Limb (tissue), 2 donors: Measurements from ENCODE around the gene DPEP2.
A peak's percentile ranks its signal among the peaks of the same experiment; 100 is the strongest.

Source experiments
- DNase-seq, 2 donors: peaks; one replicate each; pipeline ENCODE4 v3.0.0-alpha.2; 2016; ENCODE audit errors: extremely low spot score in 2 of 2

The DPEP2 gene

GRCh38 chr16:67954421-67955196 lies 44.7 kb downstream of the DPEP2 start:
- no peak for DNase-seq

GRCh38 chr16:67953641-67954375 lies 45.5 kb downstream of the DPEP2 start:
- DNase-seq = no peak

GRCh38 chr16:67951485-67951884 lies 47.8 kb downstream of the DPEP2 start:
- peak in 1 of 2 donors; percentile 65 for DNase-seq

- DNase-seq = peak in 1 of 2 donors; percentile 23
These were observed 48.9 kb downstream of the DPEP2 start for GRCh38 chr16:67950335-67950843.

GRCh38 chr16:67949645-67950044 lies 49.6 kb downstream of the DPEP2 start:
- DNase-seq = peak in 1 of 2 donors; percentile 22

- no peak for DNase-seq
These were observed 51.3 kb downstream of the DPEP2 start for GRCh38 chr16:67948015-67948414.

- DNase-seq = no peak
These were observed 52.2 kb downstream of the DPEP2 start for GRCh38 chr16:67946966-67947558.

GRCh38 chr16:67946128-67946569 lies 53.1 kb downstream of the DPEP2 start:
- no peak for DNase-seq

GRCh38 chr16:67945392-67945933 lies 53.8 kb downstream of the DPEP2 start:
- DNase-seq = no peak

GRCh38 chr16:67944690-67945391 lies 54.4 kb downstream of the DPEP2 start:
- no peak for DNase-seq

- DNase-seq = no peak
These were observed 55.4 kb downstream of the DPEP2 start, which contains the start of gene LCAT for GRCh38 chr16:67943619-67944504. Gene LCAT (minus strand): TSS chr16:67944120. CDS start chr16:67944101, 19 bp downstream.

- DNase-seq = no peak
These were observed 56.0 kb downstream of the DPEP2 start for GRCh38 chr16:67943256-67943618.

- DNase-seq = no peak
These were observed 56.6 kb downstream of the DPEP2 start for GRCh38 chr16:67942510-67943255.

- DNase-seq = no peak
These were observed 57.1 kb downstream of the DPEP2 start for GRCh38 chr16:67942200-67942509.

- no peak for DNase-seq
These were observed 57.6 kb downstream of the DPEP2 start for GRCh38 chr16:67941469-67942199.

- no peak for DNase-seq
These were observed 58.7 kb downstream of the DPEP2 start for GRCh38 chr16:67940446-67941089.

GRCh38 chr16:67939507-67940445 lies 59.5 kb downstream of the DPEP2 start:
- no peak for DNase-seq
